ENCODE results near the gene RSAD1.

Gene RSAD1

DNA sequence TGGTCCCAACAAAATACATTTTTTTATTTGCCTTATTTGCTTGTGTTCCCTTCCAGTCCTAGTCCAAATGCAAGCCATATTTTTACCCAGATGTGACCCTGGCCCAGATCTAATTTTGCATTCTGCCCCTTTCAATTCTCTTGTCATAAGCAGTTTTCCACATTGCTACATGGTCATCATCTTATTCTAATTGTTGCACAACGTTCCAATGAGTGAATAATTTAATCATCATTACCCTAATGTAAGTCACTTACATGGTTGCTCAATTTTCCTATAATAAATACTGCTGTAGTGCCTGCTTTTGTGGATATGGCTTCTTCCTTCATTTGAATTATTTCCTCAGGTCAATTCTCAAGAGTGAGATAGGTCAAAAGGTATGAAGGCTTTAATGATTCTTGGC, 12.8 kb downstream of the RSAD1 start:
- no peaks in the 10 kb centered on the region for H3F3A ChIP-seq (ENCODE audit: insufficient read depth)
- H3K9me2 ChIP-seq (replicated peaks; ENCODE audit: insufficient read depth, low read length), result no peaks in the 10 kb centered on the region
- no peak overlapping the region for H3K4me2 ChIP-seq (ENCODE audit: low read depth, low read length, poor library complexity, severe bottlenecking)
- TF ChIP-seq, protein P1, sequence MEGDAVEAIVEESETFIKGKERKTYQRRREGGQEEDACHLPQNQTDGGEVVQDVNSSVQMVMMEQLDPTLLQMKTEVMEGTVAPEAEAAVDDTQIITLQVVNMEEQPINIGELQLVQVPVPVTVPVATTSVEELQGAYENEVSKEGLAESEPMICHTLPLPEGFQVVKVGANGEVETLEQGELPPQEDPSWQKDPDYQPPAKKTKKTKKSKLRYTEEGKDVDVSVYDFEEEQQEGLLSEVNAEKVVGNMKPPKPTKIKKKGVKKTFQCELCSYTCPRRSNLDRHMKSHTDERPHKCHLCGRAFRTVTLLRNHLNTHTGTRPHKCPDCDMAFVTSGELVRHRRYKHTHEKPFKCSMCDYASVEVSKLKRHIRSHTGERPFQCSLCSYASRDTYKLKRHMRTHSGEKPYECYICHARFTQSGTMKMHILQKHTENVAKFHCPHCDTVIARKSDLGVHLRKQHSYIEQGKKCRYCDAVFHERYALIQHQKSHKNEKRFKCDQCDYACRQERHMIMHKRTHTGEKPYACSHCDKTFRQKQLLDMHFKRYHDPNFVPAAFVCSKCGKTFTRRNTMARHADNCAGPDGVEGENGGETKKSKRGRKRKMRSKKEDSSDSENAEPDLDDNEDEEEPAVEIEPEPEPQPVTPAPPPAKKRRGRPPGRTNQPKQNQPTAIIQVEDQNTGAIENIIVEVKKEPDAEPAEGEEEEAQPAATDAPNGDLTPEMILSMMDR (IDR thresholded peaks at IDR 0.05; ENCODE audit: insufficient read depth, low read length, poor library complexity, severe bottlenecking), result no peak
- TF ChIP-seq EZH2phosphoT487 (conservative IDR thresholded peaks at IDR 0.05; ENCODE audit: low read length), result no peak
- no peaks in the 10 kb centered on the region for H3K27me3 ChIP-seq (ENCODE audit: low read length)
- no peaks in the 10 kb centered on the region for H4K20me1 ChIP-seq (ENCODE audit: low read depth, low read length)
- H2AFZ ChIP-seq (ENCODE audit: low read depth, low read length, severe bottlenecking), result no peak overlapping the region
- no peaks in the 10 kb centered on the region for H3K9me3 ChIP-seq (ENCODE audit: insufficient read depth, low read length)
- no peak overlapping the region for H3K9ac ChIP-seq (ENCODE audit: low read length)
- H3K4me3 ChIP-seq (ENCODE audit: insufficient read depth, low read length, poor library complexity, severe bottlenecking), result no peak overlapping the region
- H3K79me2 ChIP-seq (ENCODE audit: insufficient read depth, low read length), result no peaks in the 10 kb centered on the region
- H3K27ac ChIP-seq (ENCODE audit: low read depth, low read length), result no peak overlapping the region
- H3K36me3 ChIP-seq (ENCODE audit: low read length), result no peaks in the 10 kb centered on the region

DNA sequence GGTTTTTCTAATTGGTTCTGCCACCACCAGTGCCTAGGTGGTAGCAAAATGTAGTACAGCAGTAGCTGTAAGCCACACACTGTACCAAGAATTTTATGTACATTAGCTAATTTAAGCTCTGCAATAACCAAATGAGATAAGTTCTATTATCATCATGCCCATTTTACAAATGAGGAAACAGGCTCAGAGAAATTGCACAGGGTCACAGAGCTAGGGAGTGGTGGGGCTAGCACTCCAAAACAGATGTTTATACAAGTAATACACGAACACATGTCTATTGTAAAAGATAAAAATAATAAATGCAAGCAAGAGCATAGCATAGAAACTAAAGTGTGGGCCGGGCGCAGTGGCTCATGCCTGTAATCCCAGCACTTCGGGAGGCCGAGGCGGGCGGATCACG, 13.6 kb downstream of the RSAD1 start:
- Histone ChIP-seq H4K20me1 (ENCODE audit: low read depth, low read length) (no peaks in the 10 kb centered on the region), H3K9me3 (ENCODE audit: insufficient read depth, low read length) (no peaks in the 10 kb centered on the region), H3K9ac (ENCODE audit: low read length) (no peak overlapping the region), H3K9me2 (replicated peaks; ENCODE audit: insufficient read depth, low read length) (no peaks in the 10 kb centered on the region), H3K4me2 (ENCODE audit: low read depth, low read length, poor library complexity, severe bottlenecking) (no peak overlapping the region), H3K79me2 (ENCODE audit: insufficient read depth, low read length) (no peaks in the 10 kb centered on the region), H3K36me3 (ENCODE audit: low read length) (no peaks in the 10 kb centered on the region), H3K27me3 (ENCODE audit: low read length) (no peaks in the 10 kb centered on the region), H2AFZ (ENCODE audit: low read depth, low read length, severe bottlenecking) (no peak overlapping the region), H3F3A (ENCODE audit: insufficient read depth) (no peaks in the 10 kb centered on the region), H3K27ac (ENCODE audit: low read depth, low read length) (no peak overlapping the region), H3K4me3 (ENCODE audit: insufficient read depth, low read length, poor library complexity, severe bottlenecking) (no peak overlapping the region)
- no peak for TF ChIP-seq EZH2phosphoT487 (conservative IDR thresholded peaks at IDR 0.05; ENCODE audit: low read length)
- TF ChIP-seq, protein P1 (IDR thresholded peaks at IDR 0.05; ENCODE audit: insufficient read depth, low read length, poor library complexity, severe bottlenecking), result no peak

DNA sequence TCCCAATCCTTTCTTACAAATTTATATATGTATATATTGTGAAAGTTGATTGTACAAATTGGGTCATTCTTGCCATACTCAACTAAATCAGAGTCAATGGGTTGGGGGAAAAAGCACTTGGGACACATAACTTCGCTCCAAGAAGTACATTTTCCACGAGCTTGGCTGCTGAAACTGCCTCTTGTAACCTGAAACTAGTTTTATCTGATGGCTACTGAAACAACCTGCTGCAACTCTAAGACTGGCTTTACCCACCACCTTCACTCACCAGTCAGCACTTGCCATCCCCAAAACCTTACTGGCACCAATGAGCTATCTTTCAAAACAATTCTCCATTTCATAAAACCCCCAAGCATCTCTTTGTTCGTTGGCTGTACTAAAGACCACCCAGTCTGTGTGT, 15.1 kb downstream of the RSAD1 start:
- no peak overlapping the region for H3K27ac ChIP-seq (ENCODE audit: low read depth, low read length)
- TF ChIP-seq EZH2phosphoT487 (conservative IDR thresholded peaks at IDR 0.05; ENCODE audit: low read length), result no peak
- no peak overlapping the region for H3K4me2 ChIP-seq (ENCODE audit: low read depth, low read length, poor library complexity, severe bottlenecking)

DNA sequence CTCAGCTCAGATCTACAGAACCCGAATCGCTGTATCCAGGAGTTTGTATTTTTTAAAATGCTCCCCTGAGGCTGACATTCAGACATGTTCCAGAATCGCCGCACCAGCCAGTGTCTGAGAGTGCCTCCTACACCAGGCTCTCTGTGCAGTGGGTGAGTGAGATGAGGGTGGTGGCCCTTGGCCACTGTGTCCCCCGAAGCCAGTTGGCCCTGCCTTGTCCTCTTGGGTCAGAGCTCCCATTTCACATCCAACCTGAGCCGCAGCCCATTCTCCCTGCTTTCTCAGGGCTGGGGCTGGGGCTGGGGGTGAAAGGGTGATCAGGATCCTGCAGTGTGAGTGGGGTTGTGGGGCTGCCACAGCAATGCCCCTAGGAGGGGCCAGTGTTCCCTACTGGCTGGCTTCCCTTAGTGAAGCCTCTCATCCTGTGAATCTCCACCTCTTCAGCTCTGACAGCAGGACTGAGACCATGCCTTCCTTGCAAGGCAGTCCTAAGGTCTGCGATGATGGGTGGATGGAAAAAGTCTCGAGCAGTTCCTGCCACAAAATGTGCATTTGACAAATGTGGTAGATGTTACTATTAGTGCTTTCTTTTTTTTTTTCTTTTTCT, 16.7 kb downstream of the RSAD1 start:
- Histone ChIP-seq H3K27ac (ENCODE audit: low read depth, low read length) (no peak overlapping the region), H3K9me2 (replicated peaks; ENCODE audit: insufficient read depth, low read length) (no peaks in the 10 kb centered on the region), H3K79me2 (ENCODE audit: insufficient read depth, low read length) (no peaks in the 10 kb centered on the region), H3K9me3 (ENCODE audit: insufficient read depth, low read length) (no peaks in the 10 kb centered on the region), H3K4me2 (ENCODE audit: low read depth, low read length, poor library complexity, severe bottlenecking) (no peak overlapping the region), H2AFZ (ENCODE audit: low read depth, low read length, severe bottlenecking) (no peak overlapping the region), H3F3A (ENCODE audit: insufficient read depth) (no peaks in the 10 kb centered on the region), H3K36me3 (ENCODE audit: low read length) (no peaks in the 10 kb centered on the region), H3K9ac (ENCODE audit: low read length) (no peak overlapping the region), H3K4me3 (ENCODE audit: insufficient read depth, low read length, poor library complexity, severe bottlenecking) (no peak overlapping the region), H4K20me1 (ENCODE audit: low read depth, low read length) (no peaks in the 10 kb centered on the region), H3K27me3 (ENCODE audit: low read length) (no peaks in the 10 kb centered on the region)
- no peak for TF ChIP-seq EZH2phosphoT487 (conservative IDR thresholded peaks at IDR 0.05; ENCODE audit: low read length)
- TF ChIP-seq, protein P1 (IDR thresholded peaks at IDR 0.05; ENCODE audit: insufficient read depth, low read length, poor library complexity, severe bottlenecking), result no peak

More for the DNA sequence above, 15.1 kb downstream of the RSAD1 start:
- Histone ChIP-seq H3K4me3 (ENCODE audit: insufficient read depth, low read length, poor library complexity, severe bottlenecking) (no peak overlapping the region), H3K9me2 (replicated peaks; ENCODE audit: insufficient read depth, low read length) (no peaks in the 10 kb centered on the region), H3K27me3 (ENCODE audit: low read length) (no peaks in the 10 kb centered on the region), H3K79me2 (ENCODE audit: insufficient read depth, low read length) (no peaks in the 10 kb centered on the region), H4K20me1 (ENCODE audit: low read depth, low read length) (no peaks in the 10 kb centered on the region), H3K36me3 (ENCODE audit: low read length) (no peaks in the 10 kb centered on the region), H2AFZ (ENCODE audit: low read depth, low read length, severe bottlenecking) (no peak overlapping the region), H3K9me3 (ENCODE audit: insufficient read depth, low read length) (no peaks in the 10 kb centered on the region), H3K9ac (ENCODE audit: low read length) (no peak overlapping the region), H3F3A (ENCODE audit: insufficient read depth) (no peaks in the 10 kb centered on the region)
